Measurements from ENCODE around the gene FRS2. TPM values are rescaled to one million over a fixed set of nuclear protein-coding genes. Genes with fewer than 3 reads are reported as not detected.

FRS2 gene
- total RNA-seq, 1 donor from 2014 or later, result 29.7 TPM

GRCh38 chr12:69585189-69586062 is 115.2 kb downstream of the FRS2 start, which contains the start of gene CCT2:
Gene CCT2 (plus strand): TSS chr12:69585459. CDS start chr12:69585522, 63 bp downstream.
- ATAC-seq (peak; percentile 100), DNase-seq (peak; percentile 99)
- no peaks in the 10 kb centered on the region for H3K27me3 ChIP-seq (ENCODE audit: low read depth)
- peaks cover 41% of the 10 kb centered on the region for H3K36me3 ChIP-seq
- no peaks in the 10 kb centered on the region for H3K9me3 ChIP-seq
- H3K27ac ChIP-seq, result peak within 1 kb of the TSS; percentile 91
- H3K4me3 ChIP-seq, result peak within 1 kb of the TSS; percentile 97
- TF ChIP-seq CTCF (IDR thresholded peaks at IDR 0.05), result peak; percentile 21
- peaks cover 13% of the 10 kb centered on the region for H3K4me1 ChIP-seq
- intact Hi-C loops (cut with DNase I), result no loop called here

DNA sequence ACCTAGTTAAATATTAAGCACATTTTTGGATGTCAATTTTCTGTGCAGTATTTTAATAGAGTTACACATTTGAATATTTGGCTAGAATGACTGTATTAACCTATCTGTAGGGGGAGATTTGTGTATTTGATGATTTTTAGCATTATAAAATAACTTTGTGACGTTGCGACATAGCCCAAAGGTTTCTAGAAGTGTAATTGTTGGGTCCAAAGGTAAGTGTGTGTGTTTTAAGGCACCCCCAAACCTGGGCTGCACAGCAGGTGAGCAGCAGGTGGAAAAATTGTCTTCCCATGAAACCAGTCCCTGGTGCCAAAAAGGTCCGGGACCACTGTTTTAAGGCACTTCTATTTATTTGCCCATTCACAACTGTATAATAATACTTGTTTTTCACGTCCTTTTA is 118.3 kb downstream of the FRS2 start:
- Histone ChIP-seq H3K36me3 (peaks cover 72% of the 10 kb centered on the region), H3K9me3 (no peaks in the 10 kb centered on the region), H3K27ac (no peak overlapping the region), H3K27me3 (ENCODE audit: low read depth) (no peaks in the 10 kb centered on the region), H3K4me1 (peaks cover 13% of the 10 kb centered on the region), H3K4me3 (no peak overlapping the region)
- intact Hi-C loops (cut with DNase I), result no loop called here
- TF ChIP-seq CTCF (IDR thresholded peaks at IDR 0.05), result no peak
- ATAC-seq (no peak), DNase-seq (no peak)

DNA sequence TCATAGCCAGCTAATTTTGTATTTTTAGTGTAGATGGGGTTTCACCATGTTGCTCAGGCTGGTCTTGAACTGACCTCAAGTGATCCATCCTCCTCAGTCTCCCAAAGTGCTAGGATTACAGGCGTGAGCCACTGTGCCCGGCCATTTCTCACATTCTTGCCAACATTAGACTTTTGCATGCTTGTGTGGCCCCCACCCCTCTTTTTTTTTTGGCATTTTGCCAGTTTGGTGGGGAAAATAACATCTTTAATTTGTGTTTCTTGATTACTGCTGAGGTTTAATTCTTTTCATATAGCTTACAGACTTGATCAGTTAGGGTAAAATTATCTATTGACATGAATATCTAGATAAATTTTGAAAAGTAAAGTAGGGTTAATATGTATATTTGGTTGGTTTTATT is 118.9 kb downstream of the FRS2 start:
- Histone ChIP-seq H3K9me3 (no peaks in the 10 kb centered on the region), H3K4me3 (no peak overlapping the region), H3K27me3 (ENCODE audit: low read depth) (no peaks in the 10 kb centered on the region), H3K36me3 (peaks cover 77% of the 10 kb centered on the region), H3K4me1 (peaks cover 13% of the 10 kb centered on the region), H3K27ac (no peak overlapping the region)
- no peak for DNase-seq
- intact Hi-C loops (cut with DNase I), result no loop called here
- no peak for TF ChIP-seq CTCF (IDR thresholded peaks at IDR 0.05)
- no peak for ATAC-seq

DNA sequence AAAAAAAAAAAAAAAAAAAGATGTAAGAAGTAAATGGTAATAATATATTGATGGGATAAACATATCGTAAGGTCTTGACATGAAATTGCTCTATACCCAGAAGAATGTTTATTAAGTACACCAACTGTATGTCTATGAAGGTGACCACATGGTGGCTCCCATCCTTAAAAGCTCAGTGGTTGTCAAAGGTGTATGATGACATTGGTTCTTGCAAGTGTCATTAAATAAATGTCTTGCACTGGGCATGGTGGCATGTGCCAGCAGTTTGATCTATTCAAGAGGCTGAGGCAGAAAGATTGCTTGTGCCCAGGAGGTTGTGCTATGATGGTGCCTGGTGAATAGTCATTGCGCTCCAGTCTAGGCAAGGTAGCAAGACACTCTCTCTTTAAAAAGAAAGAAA is 125.5 kb downstream of the FRS2 start:
- TF ChIP-seq CTCF (IDR thresholded peaks at IDR 0.05), result no peak

GRCh38 chr12:69598174-69598753 is 128.1 kb downstream of the FRS2 start:
- ATAC-seq (no peak), DNase-seq (no peak)
- intact Hi-C loops (cut with DNase I), result no loop called here
- no peaks in the 10 kb centered on the region for H3K4me1 ChIP-seq
- H3K36me3 ChIP-seq, result peaks cover 100% of the 10 kb centered on the region
- no peaks in the 10 kb centered on the region for H3K27me3 ChIP-seq (ENCODE audit: low read depth)
- H3K4me3 ChIP-seq, result no peak overlapping the region
- TF ChIP-seq CTCF (IDR thresholded peaks at IDR 0.05), result no peak
- no peaks in the 10 kb centered on the region for H3K9me3 ChIP-seq
- H3K27ac ChIP-seq, result no peak overlapping the region

More for the DNA sequence above, 125.5 kb downstream of the FRS2 start:
- H3K4me3 ChIP-seq, result no peak overlapping the region
- DNase-seq, result no peak
- no peaks in the 10 kb centered on the region for H3K27me3 ChIP-seq (ENCODE audit: low read depth)
- no peaks in the 10 kb centered on the region for H3K9me3 ChIP-seq
- ATAC-seq, result no peak
- H3K36me3 ChIP-seq, result peaks cover 100% of the 10 kb centered on the region
- intact Hi-C loops (cut with DNase I), result no loop called here
- H3K27ac ChIP-seq, result no peak overlapping the region
- H3K4me1 ChIP-seq, result no peaks in the 10 kb centered on the region

Measured in lower lobe of right lung (tissue), 2 donors.